Measurements from ENCODE around the gene MXD4.

GRCh38 chr4:2266181-2266580 lies 4.3 kb upstream of the MXD4 start:
- no peak for TF ChIP-seq POLR2AphosphoS5 (IDR thresholded peaks at IDR 0.05)
- no peak for TF ChIP-seq CTCF (IDR thresholded peaks at IDR 0.05)
- TF ChIP-seq POLR2A (IDR thresholded peaks at IDR 0.05), result no peak
